Measurements from ENCODE around the gene NPLOC4. TPM values are rescaled to one million over a fixed set of nuclear protein-coding genes. Genes with fewer than 3 reads are reported as not detected.

Gene NPLOC4
- total and polyA plus RNA-seq, 2 of the 8 experiments (the other 6 are each of a cell fraction or from before 2014, with no cell fraction given), result 70.7 to 92.7 TPM

DNA sequence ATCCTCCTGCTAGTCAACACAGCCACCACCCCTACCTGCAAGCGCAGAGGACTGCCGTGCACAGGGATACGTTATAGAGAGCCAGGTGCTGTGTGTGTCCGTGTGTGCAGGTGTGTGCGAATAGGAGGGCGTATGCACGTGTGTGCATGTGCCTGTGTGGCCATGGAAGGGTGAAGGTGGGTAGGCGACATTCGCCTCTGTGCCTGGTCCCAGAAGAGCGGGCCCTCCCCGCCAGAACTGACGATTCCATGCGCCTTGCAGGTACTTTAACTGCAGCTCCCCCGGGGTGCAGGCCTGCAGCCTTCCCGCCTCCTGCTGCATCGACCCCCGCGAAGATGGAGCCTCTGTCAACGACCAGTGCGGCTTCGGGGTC, 10.7 kb upstream of the NPLOC4 start:
- H2BK120ac ChIP-seq (replicated peaks; ENCODE audit: low read depth, low read length), result no peak overlapping the region
- H3K27ac ChIP-seq (ENCODE audit: low read depth, low read length), result no peak overlapping the region
- peak overlapping the region in 1 of 4 experiments; percentile 30; a peak in 1 of 7 replicates for H3K9ac ChIP-seq (replicated peaks in 1 of 4; ENCODE audit: extremely low read depth in 1 of 4, low read depth in 3 of 4, low read length in 3 of 4)
- WGBS, 2 experiments (ENCODE audit: extremely low coverage in 1 of 2, insufficient coverage in 1 of 2, insufficient read length in 1 of 2, insufficient replicate concordance in 2 of 2, low coverage in 1 of 2, low lambda C conversion rate in 2 of 2, missing lambda C conversion rate in 1 of 2), result 80% methylated on average over 19 of the region's 21 CpGs; no CpG with 5 or more reads in 1 of the 2 experiments
- peaks cover 0 to 14% (median 1%) of the 10 kb centered on the region in 4 experiments; a peak in 4 of 7 replicates for H3K4me1 ChIP-seq (replicated peaks in 1 of 4; ENCODE audit: control insufficient read depth in 3 of 4, insufficient read depth in 4 of 4, low read length in 3 of 4)
- H2BK15ac ChIP-seq (ENCODE audit: low read length), result peak overlapping the region; percentile 23; the same call in 1 of the 2 replicates
- peak overlapping the region; percentile 57; the same call in 1 of the 2 replicates for H2AK5ac ChIP-seq (ENCODE audit: low read depth, low read length)
- no peak overlapping the region for H2BK5ac ChIP-seq (ENCODE audit: low read depth, low read length)
- TF ChIP-seq HDAC6 (IDR thresholded peaks at IDR 0.05; ENCODE audit: low read depth, low read length), result no peak
- TF ChIP-seq NRF1 (IDR thresholded peaks at IDR 0.05; ENCODE audit: low read depth, low read length), result no peak
- TF ChIP-seq GABPA (IDR thresholded peaks at IDR 0.05; ENCODE audit: borderline replicate concordance, insufficient read depth, low read length), result no peak
- TF ChIP-seq PHF8 (conservative IDR thresholded peaks at IDR 0.05; ENCODE audit: low read depth, low read length), result no peak
- no peak for TF ChIP-seq CBX8 (IDR thresholded peaks at IDR 0.05; ENCODE audit: borderline replicate concordance, low read depth, low read length)
- no peak for TF ChIP-seq SIRT6 (IDR thresholded peaks at IDR 0.05; ENCODE audit: low read length)
- no peak for TF ChIP-seq POLR2AphosphoS5 (IDR thresholded peaks at IDR 0.05; ENCODE audit: low read depth, low read length)
- no peak for TF ChIP-seq CBX5 (IDR thresholded peaks at IDR 0.05; ENCODE audit: low read depth, low read length)
- TF ChIP-seq CEBPB (IDR thresholded peaks at IDR 0.05; ENCODE audit: low read depth, low read length), result no peak
- peaks cover 7% of the 10 kb centered on the region for H3K79me1 ChIP-seq (ENCODE audit: low read depth, low read length)
- peak overlapping the region in 2 of 4 experiments; percentile 15 to 38; a peak in 3 of 8 replicates for H3K4me3 ChIP-seq (ENCODE audit: extremely low read depth in 1 of 4, insufficient read depth in 2 of 4, low read depth in 3 of 4, low read length in 4 of 4)
- H4K8ac ChIP-seq (ENCODE audit: extremely low read depth, insufficient read depth, low read length), result peak overlapping the region; percentile 89
- no peaks in the 10 kb centered on the region for H3K79me2 ChIP-seq (ENCODE audit: control insufficient read depth in 1 of 2, insufficient read depth in 2 of 2, low read length in 2 of 2)
- H3K23ac ChIP-seq (ENCODE audit: insufficient read length), result no peak overlapping the region
- no peak overlapping the region for H2BK20ac ChIP-seq (ENCODE audit: low read length)
- CTCF ChIA-PET (ENCODE audit: partially characterized antibody), result interaction anchor here (0.6 to 3.5 kb wide), 8 partner anchors 11 to 75 kb away, joined by 3 to 9 read pairs (median 3); no protein-coding TSS in a partner anchor
- H3K14ac ChIP-seq (ENCODE audit: insufficient read length), result no peak overlapping the region
- peak overlapping the region; percentile 69 for H4K91ac ChIP-seq (replicated peaks; ENCODE audit: insufficient read length, low read length)
- H3K4me2 ChIP-seq (ENCODE audit: insufficient read depth in 1 of 2, low read depth in 2 of 2, low read length in 2 of 2), result peak overlapping the region; percentile 59 to 76
- peaks cover 2 to 15% (median 9%) of the 10 kb centered on the region in 4 experiments; a peak in 5 of 7 replicates for H3K27me3 ChIP-seq (replicated peaks in 1 of 4; ENCODE audit: control insufficient read depth in 3 of 4, extremely low read depth in 1 of 4, insufficient read depth in 3 of 4, low read length in 3 of 4)
- H3K23me2 ChIP-seq (ENCODE audit: low read depth, low read length), result peaks cover 10% of the 10 kb centered on the region
- H4K20me1 ChIP-seq (replicated peaks in 1 of 2; ENCODE audit: control insufficient read depth in 1 of 2, insufficient read depth in 2 of 2, low read length in 2 of 2), result peaks cover 0 to 2% of the 10 kb centered on the region in 2 experiments
- peak overlapping the region; percentile 20; the same call in 1 of the 2 replicates for H2BK12ac ChIP-seq (ENCODE audit: low read depth, low read length)
- H3K4ac ChIP-seq (replicated peaks; ENCODE audit: insufficient read length, low read depth, low read length), result no peak overlapping the region
- POLR2A ChIA-PET (ENCODE audit: partially characterized antibody), result interaction anchor here (0.7 to 4.4 kb wide), 16 partner anchors 9 to 135 kb away, joined by 3 to 23 read pairs (median 6); partner anchors contain the start of genes ACTG1, ARL16, FAAP100 and HGS
- H3K18ac ChIP-seq (ENCODE audit: extremely low read depth, low read length), result no peak overlapping the region; the same call in 1 of the 2 replicates
- no peak overlapping the region for H3K56ac ChIP-seq (replicated peaks; ENCODE audit: insufficient read length, low read depth, low read length)
- H4K5ac ChIP-seq (ENCODE audit: insufficient read length, low read depth, low read length), result no peak overlapping the region
- H3K36me3 ChIP-seq (ENCODE audit: control insufficient read depth in 2 of 4, insufficient read depth in 4 of 4, low read length in 3 of 4), result peaks cover 0 to 3% (median 1%) of the 10 kb centered on the region in 4 experiments; a peak in 3 of 8 replicates
- no peak for FAIRE-seq
- DNase-seq (ENCODE audit: low read depth in 1 of 2, low spot score in 2 of 2), result peak in 1 of 2 experiments; percentile 53
- no peaks in the 10 kb centered on the region for H3K9me3 ChIP-seq (ENCODE audit: insufficient read depth in 2 of 2, low read depth in 1 of 2, low read length in 1 of 2)
- no peak overlapping the region for H2AFZ ChIP-seq (ENCODE audit: low read length)

Measured in H1 (cell line).